GM12878 (cell line): ENCODE data around the gene C17orf113. TPM values are rescaled to one million over a fixed set of nuclear protein-coding genes. Genes with fewer than 3 reads are reported as not detected.

ENCODE experiments used
- ATAC-seq: fragments of 200-7000 bp; cut with Tn5 transposase; 3 replicates; pipeline ENCODE4 v1.9.1; 2020; ENCODE audit warnings: mild to moderate bottlenecking, moderate library complexity
- BruUV-seq: library from RNA; stranded (reverse); fragments of 400-500 nt; replicated peaks from 2 replicates; lab custom pipeline; 2021; lab: Mats Ljungman, UMichigan
- CTCF ChIA-PET: fragments of 300-600 bp; sonication (Branson Sonifier 250); formaldehyde crosslinking; extraction: SDS; loops from one replicate; lab custom pipeline; 2021; ENCODE audit warnings: inconsistent platforms; lab: Yijun Ruan, JAX
- POLR2A ChIA-PET: fragments of 350-600 bp; formaldehyde crosslinking; extraction: SDS; loops from one replicate; lab custom pipeline; 2021; ENCODE audit warnings: inconsistent platforms; lab: Charles Lee
- RAD21 ChIA-PET: fragments of 300-600 bp; sonication (Branson Sonifier 250); formaldehyde crosslinking; loops from one replicate; lab custom pipeline; 2023; ENCODE audit warnings: antibody characterized with exemption; ENCODE audit not compliant: unreplicated experiment; lab: Charles Lee
- SMC1A ChIA-PET: fragments of 300-600 bp; sonication (Branson Sonifier 250); formaldehyde crosslinking; loops from one replicate; lab custom pipeline; 2023; ENCODE audit not compliant: unreplicated experiment, uncharacterized antibody; lab: Charles Lee
- DNase-seq: peaks from one replicate; pipeline ENCODE4 v3.0.0-alpha.2; 2011; ENCODE audit warnings: low read depth, low spot score
- FAIRE-seq: peaks from 3 replicates; lab custom pipeline; 2011; peaks lifted over from hg19 to GRCh38; lab: Jason Lieb, UNC
- H2AFZ ChIP-seq: 2 replicates; pipeline ENCODE4 v1.6.0; 2011; ENCODE audit warnings: low read depth, low read length, control low read depth; ENCODE audit not compliant: control insufficient read depth
- H3K27ac ChIP-seq: 2 replicates; pipeline ENCODE4 v1.5.1; 2011; ENCODE audit warnings: control low read depth; ENCODE audit not compliant: control insufficient read depth, insufficient read depth
- H3K27me3 ChIP-seq, 2 experiments: replicated peaks in 1 of 2; 2 replicates each; pipeline versions ENCODE4 v1.6.0 to v1.6.1; 2011; ENCODE audit warnings: low read length in 1 of 2; ENCODE audit not compliant: control insufficient read depth in 2 of 2, insufficient read depth in 2 of 2
- H3K36me3 ChIP-seq, 2 experiments: 2 replicates each; pipeline ENCODE4 v1.5.1; 2011; ENCODE audit warnings: low read length in 1 of 2; ENCODE audit not compliant: control insufficient read depth in 2 of 2, insufficient read depth in 2 of 2
- H3K4me1 ChIP-seq: 2 replicates; pipeline ENCODE4 v1.6.1; 2011; ENCODE audit warnings: mild to moderate bottlenecking, low read length, moderate library complexity, mixed read lengths; ENCODE audit not compliant: control insufficient read depth, insufficient read depth
- H3K4me2 ChIP-seq: 2 replicates; pipeline ENCODE4 v1.6.0; 2011; ENCODE audit warnings: control low read depth; ENCODE audit not compliant: control insufficient read depth, insufficient read depth
- H3K4me3 ChIP-seq: fragments of 200-600 bp; sonication (generic); 2 replicates; pipeline ENCODE4 v1.5.1; 2016
- H3K79me2 ChIP-seq: 2 replicates; pipeline ENCODE4 v1.6.0; 2011; ENCODE audit warnings: low read length; ENCODE audit not compliant: control insufficient read depth, insufficient read depth
- H3K9ac ChIP-seq: 2 replicates; pipeline ENCODE4 v1.8.0; 2011; ENCODE audit warnings: low read length, control low read depth, mixed read lengths; ENCODE audit not compliant: control insufficient read depth, insufficient read depth
- H3K9me3 ChIP-seq: replicated peaks from 3 replicates; pipeline ENCODE4 v1.5.1; 2011; ENCODE audit warnings: mild to moderate bottlenecking, low read length; ENCODE audit not compliant: control insufficient read depth, insufficient read depth
- H4K20me1 ChIP-seq: 2 replicates; pipeline ENCODE4 v1.6.0; 2011; ENCODE audit not compliant: control insufficient read depth, insufficient read depth
- TCF12 ChIP-seq: IDR thresholded peaks from 2 replicates; pipeline ENCODE4 v1.6.1; 2011; ENCODE audit warnings: low read depth, mild to moderate bottlenecking, low read length
- WRNIP1 ChIP-seq: IDR thresholded peaks from 2 replicates; pipeline ENCODE4 v1.6.1; 2011; ENCODE audit warnings: low read depth, low read length, improper control_type of control experiment, borderline replicate concordance
- WGBS: methylation state at CpG from one replicate; pipeline ENCODE4 v1.1.6; 2016; ENCODE audit warnings: low lambda C conversion rate; ENCODE audit not compliant: insufficient replicate concordance, insufficient coverage; ENCODE audit errors: missing lambda C conversion rate; 5-methylcytosine and 5-hydroxymethylcytosine counted together
- in situ Hi-C: fragments of 300-500 bp; cut with MboI; formaldehyde crosslinking; loops from 9 replicates; pipeline ENCODE4 v1.14.3; 2018; ENCODE audit warnings: mixed read lengths
- intact Hi-C: fragments of 100-400 bp; cut with micrococcal nuclease; formaldehyde crosslinking; loops from one replicate; pipeline ENCODE4 v1.14.2; 2022; ENCODE audit not compliant: unreplicated experiment
- polyA plus RNA-seq, 11 experiments: library from polyadenylated mRNA; depleted of rRNA in 4 of 11; unstranded in 6 of 11; stranded (reverse) in 5 of 11; fragments of >200 nt; fragmentation: Nextera tagmentation in 4 of 11; fragmentation: Illumina TruSeq in 1 of 11; extraction: Ambion mirVana in 4 of 11; extraction: Trizol in 1 of 11; gene quantifications; 1 replicate in 1 of 11; 2 replicates in 10 of 11; pipeline versions ENCODE4 v1.2.1 to v1.2.3, GENCODE V29; 2011 to 2016; ENCODE audit warnings: inconsistent platforms in 2 of 11, missing spikeins in 2 of 11, low read depth in 1 of 11
- total RNA-seq, 4 experiments: library from RNA; depleted of rRNA in 3 of 4; stranded (reverse); fragments of >200 nt in 3 of 4; fragmentation: Illumina TruSeq in 1 of 4; extraction: Trizol in 1 of 4; gene quantifications; 2 replicates each; pipeline versions ENCODE4 v1.2.1 to v1.2.3, GENCODE V29; 2013 to 2021
- TF ChIP-seq, protein P1 (sequence below), 3 experiments: IDR thresholded peaks in 2 of 3; conservative IDR thresholded peaks in 1 of 3; 2 replicates each; pipeline ENCODE4 v1.5.1; 2011; ENCODE audit warnings: low read depth in 3 of 3, low read length in 3 of 3, mild to moderate bottlenecking in 3 of 3, control low read depth in 2 of 3, moderate library complexity in 2 of 3, inconsistent platforms in 1 of 3, mixed read lengths in 1 of 3; ENCODE audit not compliant: control insufficient read depth in 2 of 3, insufficient read depth in 1 of 3; ENCODE audit errors: extremely low read depth in 1 of 3

The C17orf113 gene
- total and polyA plus RNA-seq, 10 of the 15 experiments (the other 5 are each of a cell fraction or from before 2014, with no cell fraction given): 0.03 to 0.17 (median 0.08) TPM; not detected in 3

DNA sequence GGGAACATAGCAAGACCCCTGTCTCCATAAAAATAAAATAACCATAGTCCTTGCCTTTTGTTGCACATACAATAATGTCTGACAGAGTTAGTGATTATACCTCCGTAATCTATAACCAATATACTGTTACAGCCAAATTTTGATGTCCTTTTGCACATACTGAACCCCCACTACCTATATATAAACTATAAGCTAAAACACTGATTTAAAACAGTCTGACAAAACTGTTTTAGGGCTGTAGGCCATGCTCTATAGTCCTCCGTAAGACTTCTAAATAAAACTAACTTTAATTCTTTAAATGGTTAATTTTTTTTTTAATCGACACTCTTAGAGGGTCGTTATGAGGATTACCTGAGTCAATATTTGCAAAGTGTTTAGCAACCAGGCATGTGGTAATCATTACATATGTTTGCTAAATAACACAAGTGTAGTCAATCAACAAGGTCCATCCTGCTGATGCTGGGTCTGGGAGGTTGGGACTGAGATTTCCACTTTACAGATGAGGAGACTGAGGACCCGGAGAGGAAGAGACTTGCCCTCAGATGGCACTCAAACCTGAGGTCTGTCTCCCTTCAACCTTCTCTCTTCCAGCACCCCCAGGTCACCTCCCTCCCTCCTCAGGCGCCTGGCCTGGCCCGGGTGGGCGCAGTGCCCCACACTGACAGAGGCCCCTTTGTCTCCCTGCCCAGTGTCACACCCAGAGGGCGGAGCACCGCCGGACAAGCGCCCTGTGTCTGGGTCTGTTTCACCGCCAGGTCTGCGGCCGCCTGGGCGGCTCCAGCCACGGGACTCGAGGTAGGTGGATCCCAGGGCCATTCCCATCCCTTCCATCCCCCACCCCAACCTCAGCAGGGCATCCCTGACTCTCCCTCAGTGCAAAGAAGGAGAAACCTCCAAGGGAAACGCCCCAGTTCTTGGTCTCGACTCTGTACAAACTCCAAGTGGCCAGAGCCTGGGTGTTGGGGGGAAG is 37.6 kb upstream of the C17orf113 start:
- no peak overlapping the region for H3K4me3 ChIP-seq
- H2AFZ ChIP-seq: no peak overlapping the region
- no peak overlapping the region for H3K9ac ChIP-seq
- ATAC-seq: no peak
- H3K9me3 ChIP-seq: no peaks in the 10 kb centered on the region
- no peak overlapping the region for H3K4me2 ChIP-seq
- BruUV-seq: no TSS peak
- ChIA-PET SMC1A (no interaction called here), POLR2A (no interaction called here), RAD21 (no interaction called here), CTCF (interaction anchor here (3.0 kb wide), 1 partner anchor 13 kb away, joined by 10 read pairs; no protein-coding TSS in a partner anchor)
- H3K27me3 ChIP-seq: no peaks in the 10 kb centered on the region; a peak in 2 of 4 replicates
- TF ChIP-seq, protein P1, sequence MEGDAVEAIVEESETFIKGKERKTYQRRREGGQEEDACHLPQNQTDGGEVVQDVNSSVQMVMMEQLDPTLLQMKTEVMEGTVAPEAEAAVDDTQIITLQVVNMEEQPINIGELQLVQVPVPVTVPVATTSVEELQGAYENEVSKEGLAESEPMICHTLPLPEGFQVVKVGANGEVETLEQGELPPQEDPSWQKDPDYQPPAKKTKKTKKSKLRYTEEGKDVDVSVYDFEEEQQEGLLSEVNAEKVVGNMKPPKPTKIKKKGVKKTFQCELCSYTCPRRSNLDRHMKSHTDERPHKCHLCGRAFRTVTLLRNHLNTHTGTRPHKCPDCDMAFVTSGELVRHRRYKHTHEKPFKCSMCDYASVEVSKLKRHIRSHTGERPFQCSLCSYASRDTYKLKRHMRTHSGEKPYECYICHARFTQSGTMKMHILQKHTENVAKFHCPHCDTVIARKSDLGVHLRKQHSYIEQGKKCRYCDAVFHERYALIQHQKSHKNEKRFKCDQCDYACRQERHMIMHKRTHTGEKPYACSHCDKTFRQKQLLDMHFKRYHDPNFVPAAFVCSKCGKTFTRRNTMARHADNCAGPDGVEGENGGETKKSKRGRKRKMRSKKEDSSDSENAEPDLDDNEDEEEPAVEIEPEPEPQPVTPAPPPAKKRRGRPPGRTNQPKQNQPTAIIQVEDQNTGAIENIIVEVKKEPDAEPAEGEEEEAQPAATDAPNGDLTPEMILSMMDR (IDR thresholded peaks at IDR 0.05 in 2 of 3, conservative IDR thresholded peaks at IDR 0.05 in 1 of 3; ENCODE audit: control insufficient read depth in 2 of 3, extremely low read depth in 1 of 3, insufficient read depth in 1 of 3, low read depth in 3 of 3, low read length in 3 of 3): no peak
- TF ChIP-seq WRNIP1 (no peak), TCF12 (no peak)
- DNase-seq: no peak
- H4K20me1 ChIP-seq: no peaks in the 10 kb centered on the region
- intact Hi-C loops: no loop called here
- H3K36me3 ChIP-seq: no peaks in the 10 kb centered on the region
- H3K4me1 ChIP-seq: no peaks in the 10 kb centered on the region
- FAIRE-seq: no peak
- in situ Hi-C loops: no loop called here
- WGBS: 50% methylated on average over 20 of the region's 20 CpGs
- no peaks in the 10 kb centered on the region for H3K79me2 ChIP-seq
- H3K27ac ChIP-seq: no peak overlapping the region
